UCSD-AML1 (cell line): ENCODE results near the gene SMIM10.
"Not testable (repeated sequence)": the region's sequence is repeated elsewhere in the genome, so short reads cannot be mapped to it uniquely, and the experiment has no call there.

Source experiments
- DNase-seq: peaks from one replicate; lab custom pipeline; 2025; ENCODE audit not compliant: unreplicated experiment; lab: John Stamatoyannopoulos, UW

SMIM10 gene

GRCh38 chrX:135009838-135010237 lies 19.0 kb downstream of the SMIM10 start:
- DNase-seq: no peak

DNA sequence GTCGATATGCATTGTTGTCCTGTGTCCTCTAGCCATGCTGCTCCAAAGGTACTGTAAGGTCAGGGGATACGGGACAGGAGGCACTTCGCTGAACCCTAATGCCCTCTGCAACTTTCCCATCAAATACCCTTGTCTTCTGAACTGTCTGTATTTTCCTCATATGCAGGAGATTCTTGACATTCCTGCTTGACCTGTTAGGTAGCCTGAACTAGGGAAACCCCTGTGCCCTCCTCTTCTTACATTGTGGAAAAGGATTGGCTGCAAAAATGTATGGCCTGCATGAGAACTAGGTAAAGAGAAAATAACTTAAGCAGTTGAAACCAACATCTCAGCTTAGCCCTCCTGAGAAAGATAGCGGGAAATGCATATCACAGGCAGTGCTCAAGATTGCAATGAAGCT lies 20.1 kb downstream of the SMIM10 start:
- DNase-seq: no peak

- DNase-seq: no peak
These were observed 24.9 kb downstream of the SMIM10 start for GRCh38 chrX:135015523-135016245.

- DNase-seq: not testable (repeated sequence)
These were observed 29.1 kb downstream of the SMIM10 start for GRCh38 chrX:135019890-135020289.

GRCh38 chrX:135023791-135024190 lies 33.0 kb downstream of the SMIM10 start:
- DNase-seq: not testable (repeated sequence)

DNA sequence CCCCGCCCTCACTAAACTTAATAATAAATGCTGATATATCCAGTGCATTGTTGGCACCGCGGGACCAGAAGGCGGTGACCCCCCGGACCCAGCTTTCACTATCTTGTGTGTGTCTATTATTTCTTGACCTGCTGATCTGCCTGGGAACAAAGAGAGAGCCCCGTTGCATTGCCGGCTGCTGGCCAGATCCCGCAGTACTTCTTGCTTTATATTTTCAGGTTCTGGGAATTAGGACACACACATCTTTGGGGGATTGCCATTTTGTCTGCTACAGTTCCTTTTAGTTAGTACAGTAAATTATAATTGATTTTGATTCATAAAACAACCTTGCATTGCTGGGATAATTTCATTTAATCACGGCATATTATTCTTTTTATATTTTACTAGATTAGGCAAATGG lies 33.7 kb downstream of the SMIM10 start:
- no peak for DNase-seq

- DNase-seq: not testable (repeated sequence)
These were observed 39.6 kb downstream of the SMIM10 start for GRCh38 chrX:135030207-135030963.

- DNase-seq: not testable (repeated sequence)
These were observed 50.6 kb downstream of the SMIM10 start for GRCh38 chrX:135041149-135042123.
